OCI-LY3 (cell line): ENCODE data around the gene GRIK4.

Experiments used
- H2AFZ ChIP-seq: fragments of 200-600, 300-600 bp; shearing (Covaris generic); 2 replicates; pipeline ENCODE4 v1.6.0; 2014; ENCODE audit warnings: antibody characterized with exemption, low read depth, low read length
- H3K27ac ChIP-seq: fragments of 200-600, 300-600 bp; sonication (generic); 2 replicates; pipeline ENCODE4 v1.5.1; 2014; ENCODE audit warnings: mild to moderate bottlenecking, low read length, moderate library complexity, mixed read lengths
- H3K27me3 ChIP-seq: fragments of 200-600, 300-600 bp; sonication (generic); 2 replicates; pipeline ENCODE4 v1.6.1; 2014; ENCODE audit warnings: low read depth, low read length, mixed read lengths
- H3K36me3 ChIP-seq: fragments of 200-600, 300-600 bp; sonication (generic); replicated peaks from 2 replicates; pipeline ENCODE3; 2014; ENCODE audit warnings: low read depth, low read length, mixed read lengths
- H3K4me1 ChIP-seq: fragments of 300-600, 200-600 bp; sonication (generic); 2 replicates; pipeline ENCODE4 v1.6.1; 2014; ENCODE audit warnings: low read length, mixed read lengths
- H3K4me2 ChIP-seq: fragments of 200-600, 300-600 bp; sonication (generic); 2 replicates; pipeline ENCODE4 v1.6.1; 2014; ENCODE audit warnings: low read length, mixed read lengths
- H3K4me3 ChIP-seq: fragments of 300-600, 200-600 bp; sonication (generic); 2 replicates; pipeline ENCODE4 v1.5.1; 2014; ENCODE audit warnings: antibody characterized with exemption, mild to moderate bottlenecking, low read length, moderate library complexity
- H3K79me2 ChIP-seq: fragments of 300-600, 200-600 bp; shearing (Covaris generic); 2 replicates; pipeline ENCODE4 v1.6.1; 2014; ENCODE audit warnings: mild to moderate bottlenecking, low read length, mixed read lengths
- H3K9ac ChIP-seq: fragments of 300-600, 200-600 bp; shearing (Covaris generic); 2 replicates; pipeline ENCODE4 v1.6.0; 2014; ENCODE audit warnings: mild to moderate bottlenecking, low read length, moderate library complexity
- H3K9me3 ChIP-seq: fragments of 200-600, 300-600 bp; shearing (Covaris generic); 2 replicates; pipeline ENCODE4 v1.6.1; 2014; ENCODE audit warnings: low read length, mixed read lengths; ENCODE audit not compliant: insufficient read depth
- H4K20me1 ChIP-seq: fragments of 200-600, 300-600 bp; sonication (generic); 2 replicates; pipeline ENCODE4 v1.6.1; 2016; ENCODE audit warnings: low read length, mixed read lengths; ENCODE audit not compliant: insufficient read depth
- EZH2phosphoT487 ChIP-seq: fragments of 200-600 bp; shearing (Covaris generic); IDR thresholded peaks from 2 replicates; pipeline ENCODE4 v1.6.1; 2018; ENCODE audit warnings: antibody characterized with exemption, mixed run types, low read depth
- TF ChIP-seq, protein P1 (sequence below): fragments of 200-600, 300-600 bp; sonication (generic); IDR thresholded peaks from 2 replicates; pipeline ENCODE4 v1.5.1; 2014; ENCODE audit warnings: antibody characterized with exemption, low read length, low read depth

GRIK4 gene

DNA sequence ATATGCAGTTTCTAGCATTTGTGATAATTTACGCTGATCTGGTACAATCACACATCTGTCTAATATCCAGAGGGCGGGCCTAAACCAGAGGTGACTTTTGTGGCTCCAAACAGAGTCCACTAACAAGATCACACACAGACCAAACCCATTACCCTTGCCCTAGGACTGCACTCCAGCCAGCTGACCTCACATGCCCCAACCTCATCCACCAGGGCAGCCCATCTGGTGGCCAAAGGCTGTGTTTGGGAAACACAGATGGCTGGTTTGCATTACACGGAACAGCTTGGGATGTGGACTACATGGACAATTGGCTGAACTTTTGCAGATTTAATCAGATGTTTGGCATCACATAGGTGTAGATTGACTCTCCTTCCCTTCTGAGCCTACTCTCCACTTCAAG lies 228.2 kb downstream of the GRIK4 start:
- no peaks in the 10 kb centered on the region for H3K9me3 ChIP-seq
- H3K79me2 ChIP-seq, result no peaks in the 10 kb centered on the region
- H3K4me1 ChIP-seq, result no peaks in the 10 kb centered on the region
- H2AFZ ChIP-seq, result no peak overlapping the region
- H3K36me3 ChIP-seq, result no peaks in the 10 kb centered on the region
- no peak overlapping the region for H3K9ac ChIP-seq
- no peak overlapping the region for H3K4me2 ChIP-seq
- H3K27me3 ChIP-seq, result 0 out of 2 replicates have a peak, but pooled peaks cover 4% of the 10 kb centered on the region
- no peaks in the 10 kb centered on the region for H4K20me1 ChIP-seq
- no peak overlapping the region for H3K4me3 ChIP-seq
- TF ChIP-seq, protein P1, sequence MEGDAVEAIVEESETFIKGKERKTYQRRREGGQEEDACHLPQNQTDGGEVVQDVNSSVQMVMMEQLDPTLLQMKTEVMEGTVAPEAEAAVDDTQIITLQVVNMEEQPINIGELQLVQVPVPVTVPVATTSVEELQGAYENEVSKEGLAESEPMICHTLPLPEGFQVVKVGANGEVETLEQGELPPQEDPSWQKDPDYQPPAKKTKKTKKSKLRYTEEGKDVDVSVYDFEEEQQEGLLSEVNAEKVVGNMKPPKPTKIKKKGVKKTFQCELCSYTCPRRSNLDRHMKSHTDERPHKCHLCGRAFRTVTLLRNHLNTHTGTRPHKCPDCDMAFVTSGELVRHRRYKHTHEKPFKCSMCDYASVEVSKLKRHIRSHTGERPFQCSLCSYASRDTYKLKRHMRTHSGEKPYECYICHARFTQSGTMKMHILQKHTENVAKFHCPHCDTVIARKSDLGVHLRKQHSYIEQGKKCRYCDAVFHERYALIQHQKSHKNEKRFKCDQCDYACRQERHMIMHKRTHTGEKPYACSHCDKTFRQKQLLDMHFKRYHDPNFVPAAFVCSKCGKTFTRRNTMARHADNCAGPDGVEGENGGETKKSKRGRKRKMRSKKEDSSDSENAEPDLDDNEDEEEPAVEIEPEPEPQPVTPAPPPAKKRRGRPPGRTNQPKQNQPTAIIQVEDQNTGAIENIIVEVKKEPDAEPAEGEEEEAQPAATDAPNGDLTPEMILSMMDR, result no peak
- H3K27ac ChIP-seq, result no peak overlapping the region

DNA sequence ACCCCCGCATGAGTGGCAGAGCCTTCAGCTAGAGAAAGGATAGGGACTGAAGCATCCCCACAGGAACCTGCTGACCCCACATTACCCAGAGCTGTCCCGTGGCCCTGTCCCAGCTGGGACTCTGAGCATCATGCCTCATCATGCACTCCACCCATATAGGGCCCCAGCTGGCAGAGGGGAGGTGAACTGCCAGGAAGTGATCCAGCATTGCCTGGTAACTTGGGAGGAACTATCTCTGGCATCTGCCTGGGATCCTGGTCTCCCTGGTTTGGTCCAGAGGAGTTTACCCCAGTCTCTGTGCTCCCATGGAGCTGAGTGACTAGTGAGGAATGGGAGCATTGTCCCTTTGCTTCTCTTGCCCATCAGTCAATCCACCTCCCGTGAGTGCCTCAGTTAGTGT lies 228.8 kb downstream of the GRIK4 start:
- no peaks in the 10 kb centered on the region for H3K36me3 ChIP-seq
- peaks cover 6% of the 10 kb centered on the region; the same call in 1 of the 2 replicates for H3K27me3 ChIP-seq
- TF ChIP-seq, protein P1, result no peak
- TF ChIP-seq EZH2phosphoT487, result no peak
- no peak overlapping the region for H3K4me3 ChIP-seq
- no peaks in the 10 kb centered on the region for H4K20me1 ChIP-seq
- H2AFZ ChIP-seq, result no peak overlapping the region
- H3K79me2 ChIP-seq, result no peaks in the 10 kb centered on the region
- no peak overlapping the region for H3K27ac ChIP-seq
- no peak overlapping the region for H3K4me2 ChIP-seq
- H3K9me3 ChIP-seq, result no peaks in the 10 kb centered on the region
- H3K9ac ChIP-seq, result no peak overlapping the region
- H3K4me1 ChIP-seq, result no peaks in the 10 kb centered on the region

DNA sequence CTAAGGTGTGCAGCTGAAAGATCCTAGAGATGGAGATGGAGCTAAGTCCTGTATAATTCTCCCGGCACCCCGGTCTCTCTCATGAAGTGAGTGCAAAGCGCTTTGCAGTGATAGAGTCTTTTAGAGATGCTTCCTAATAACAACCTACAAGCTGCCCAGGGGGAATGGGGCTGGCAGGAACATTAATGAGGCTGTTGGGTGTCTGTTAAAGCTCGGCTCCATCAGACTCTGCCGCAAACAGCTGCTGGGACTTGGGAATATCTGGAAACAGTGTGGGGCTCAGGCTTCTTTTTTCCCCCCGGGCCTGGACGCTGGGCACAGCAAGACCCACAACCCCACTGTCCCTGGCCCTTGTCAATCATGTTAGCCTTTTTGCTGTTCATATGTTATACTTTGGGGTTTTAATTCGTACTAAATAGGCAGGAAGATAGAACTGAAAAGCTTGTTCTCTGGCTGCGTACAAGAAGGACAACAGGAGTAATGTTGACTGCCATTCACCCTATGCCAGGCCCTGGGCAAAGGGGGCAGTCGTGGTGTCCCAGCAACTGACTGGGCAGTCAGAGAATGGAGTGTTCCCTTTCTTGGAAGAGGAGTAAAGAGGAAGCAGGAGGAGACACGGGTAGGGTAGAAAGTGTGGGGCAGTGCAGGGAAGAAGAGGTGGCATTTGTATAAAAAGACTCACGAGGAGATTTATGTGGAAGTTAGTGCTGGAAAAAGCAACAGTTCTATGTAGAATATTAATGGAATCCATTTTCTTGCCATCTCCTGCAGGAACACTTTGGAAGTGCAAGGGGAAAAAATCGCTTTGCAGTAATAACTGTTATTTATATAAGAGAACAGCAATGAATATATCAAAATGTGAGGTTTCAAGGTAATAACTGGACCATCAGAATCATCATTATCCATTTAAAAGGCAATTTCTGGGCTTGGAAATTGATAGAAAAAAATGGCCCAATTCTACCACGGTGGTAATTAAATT lies 232.8 kb downstream of the GRIK4 start:
- Histone ChIP-seq H4K20me1 (no peaks in the 10 kb centered on the region), H3K9ac (no peak overlapping the region), H3K27ac (no peak overlapping the region), H3K4me3 (no peak overlapping the region), H3K27me3 (peaks cover 42% of the 10 kb centered on the region), H3K4me1 (no peaks in the 10 kb centered on the region), H3K4me2 (no peak overlapping the region), H3K9me3 (no peaks in the 10 kb centered on the region), H3K79me2 (no peaks in the 10 kb centered on the region), H3K36me3 (no peaks in the 10 kb centered on the region), H2AFZ (no peak overlapping the region)
- TF ChIP-seq EZH2phosphoT487, result no peak

DNA sequence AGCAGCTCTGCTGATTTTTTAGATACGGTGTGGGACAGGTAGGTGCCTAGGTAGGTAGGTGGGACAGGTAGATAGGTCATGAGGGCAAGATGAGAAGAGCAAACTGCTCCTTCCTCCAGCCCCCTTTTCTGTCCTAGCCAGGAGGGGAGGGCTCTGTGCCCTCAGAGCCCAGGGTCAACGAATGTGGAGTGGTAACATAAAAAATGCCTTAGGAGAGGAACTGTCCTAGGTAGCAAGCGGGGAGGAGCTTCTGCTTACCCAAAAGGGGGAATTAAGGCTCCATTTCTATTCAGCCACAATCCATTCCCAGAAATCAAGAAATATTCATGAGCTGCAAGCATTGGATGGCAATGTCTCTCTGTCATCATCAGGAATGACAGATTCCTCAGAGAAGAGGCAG lies 234.8 kb downstream of the GRIK4 start:
- no peak overlapping the region for H3K4me2 ChIP-seq
- H3K4me1 ChIP-seq, result no peaks in the 10 kb centered on the region
- H3K4me3 ChIP-seq, result no peak overlapping the region

More for the DNA sequence above, 234.8 kb downstream of the GRIK4 start:
- Histone ChIP-seq H3K27me3 (peaks cover 48% of the 10 kb centered on the region), H3K27ac (no peak overlapping the region), H3K79me2 (no peaks in the 10 kb centered on the region), H3K9me3 (no peaks in the 10 kb centered on the region), H3K36me3 (no peaks in the 10 kb centered on the region), H3K9ac (no peak overlapping the region), H4K20me1 (no peaks in the 10 kb centered on the region), H2AFZ (no peak overlapping the region)
- TF ChIP-seq, protein P1, result no peak
- TF ChIP-seq EZH2phosphoT487, result no peak
